Measurements from ENCODE around the gene WNT9B. TPM values are rescaled to one million over a fixed set of nuclear protein-coding genes. Genes with fewer than 3 reads are reported as not detected.
A peak's percentile ranks its signal among the peaks of the same experiment; 100 is the strongest.

Gene WNT9B
- total RNA-seq, 1 experiment from 2014 or later, result 0.70 TPM

GRCh38 chr17:46818316-46818928, 33.0 kb upstream of the WNT9B start, which contains the start of gene WNT3:
Gene WNT3, minus strand, starts transcription at chr17:46818692. Its CDS starts 95 bp downstream, at chr17:46818597.
- H3K27ac ChIP-seq (ENCODE audit: insufficient read length, low read depth, low read length), result no peak within 1 kb of the TSS
- Mint-ChIP-seq H3K4me3 (peak within 1 kb of the TSS; percentile 80 to 81), H3K4me1 (peaks cover 60 to 64% of the 10 kb centered on the region in 2 experiments)

More at GRCh38 chr17:46818316-46818928, 33.0 kb upstream of the WNT9B start, which contains the start of gene WNT3:
- H3K9me3 ChIP-seq (ENCODE audit: control insufficient read depth, low read depth, low read length), result no peaks in the 10 kb centered on the region
- no peak within 1 kb of the TSS for H2AK5ac ChIP-seq (ENCODE audit: insufficient read length, low read length)
- no peak within 1 kb of the TSS for H2BK20ac ChIP-seq (ENCODE audit: low read depth, low read length, poor library complexity, severe bottlenecking)
- H3K4ac ChIP-seq (ENCODE audit: low read depth, low read length), result no peak within 1 kb of the TSS
- H3K9me3 Mint-ChIP-seq, result no peaks in the 10 kb centered on the region; a peak in 2 of 5 replicates
- H4K20me1 ChIP-seq (ENCODE audit: control insufficient read depth, insufficient read depth, insufficient read length), result no peaks in the 10 kb centered on the region
- no peak within 1 kb of the TSS for H4K8ac ChIP-seq (replicated peaks; ENCODE audit: insufficient read length, low read depth, low read length)
- H3K27ac Mint-ChIP-seq, result peak within 1 kb of the TSS in 1 of 3 experiments; percentile 21; a peak in 1 of 7 replicates
- peaks cover 31% of the 10 kb centered on the region for H3K23me2 ChIP-seq (ENCODE audit: insufficient read length, low read depth, low read length, poor library complexity, severe bottlenecking)
- no peak within 1 kb of the TSS for H3K56ac ChIP-seq (ENCODE audit: insufficient read length, low read depth, low read length)
- no peak within 1 kb of the TSS for H3T11ph ChIP-seq (ENCODE audit: low read length)
- H3K79me2 ChIP-seq (ENCODE audit: insufficient read depth, low read length), result no peaks in the 10 kb centered on the region
- H3K27me3 ChIP-seq (ENCODE audit: insufficient read depth, low read length), result peaks cover 39% of the 10 kb centered on the region
- no peak within 1 kb of the TSS for H3K9ac ChIP-seq (ENCODE audit: extremely low read depth, insufficient read length, low read length)
- H3K4me1 ChIP-seq (ENCODE audit: insufficient read depth, low read length), result peaks cover 11% of the 10 kb centered on the region; the same call in 1 of the 2 replicates
- H2BK15ac ChIP-seq (ENCODE audit: low read depth, low read length), result no peak within 1 kb of the TSS
- TF ChIP-seq CTCF (conservative IDR thresholded peaks at IDR 0.05), result no peak
- peaks cover 73% of the 10 kb centered on the region for H3K27me3 Mint-ChIP-seq (ENCODE audit: low read depth)
- no peak within 1 kb of the TSS for H2BK12ac ChIP-seq (ENCODE audit: insufficient read length, low read depth, low read length)
- WGBS (ENCODE audit: extremely low coverage, insufficient read length, low lambda C conversion rate), result no CpG with 5 or more reads among the region's 47 CpGs
- peak within 1 kb of the TSS; percentile 84 for H3K14ac ChIP-seq (ENCODE audit: insufficient read depth, low read length)
- no peak within 1 kb of the TSS for H4K91ac ChIP-seq (ENCODE audit: insufficient read length, low read depth, low read length)
- no peak within 1 kb of the TSS for H3K23ac ChIP-seq (ENCODE audit: insufficient read length, low read depth, low read length)
- H2BK120ac ChIP-seq (ENCODE audit: low read depth, low read length, poor library complexity, severe bottlenecking), result no peak within 1 kb of the TSS
- peak; percentile 97 for DNase-seq
- peak within 1 kb of the TSS; percentile 82 for H3K4me2 ChIP-seq (ENCODE audit: insufficient read depth, insufficient read length, low read length)
- no peaks in the 10 kb centered on the region for H3K79me1 ChIP-seq (ENCODE audit: insufficient read depth, low read depth, low read length, poor library complexity, severe bottlenecking)
- no peak within 1 kb of the TSS for H3K18ac ChIP-seq (ENCODE audit: insufficient read length, low read depth, low read length)
- H2AFZ ChIP-seq (ENCODE audit: low read length), result no peak within 1 kb of the TSS
- H4K5ac ChIP-seq (ENCODE audit: insufficient read length, low read depth, low read length), result no peak within 1 kb of the TSS
- H2BK5ac ChIP-seq (ENCODE audit: insufficient read length, low read length), result no peak within 1 kb of the TSS
- no peaks in the 10 kb centered on the region; a peak in 1 of 7 replicates for H3K36me3 Mint-ChIP-seq (ENCODE audit: insufficient read depth in 1 of 3, low read depth in 3 of 3)
